CD4-positive, alpha-beta T cell (primary cell): Measurements from ENCODE around the gene CDK5R1. TPM values are rescaled to one million over a fixed set of nuclear protein-coding genes. Genes with fewer than 3 reads are reported as not detected.

Experiments
- ATAC-seq: fragments of 200-7000 bp; cut with Tn5 transposase; one replicate; pipeline ENCODE4 v1.10.0; 2022; ENCODE audit warnings: mild to moderate bottlenecking; ENCODE audit not compliant: poor library complexity
- CTCF ChIA-PET: fragments of 350-600 bp; sonication (Branson Sonifier 250); formaldehyde crosslinking; loops from one replicate; lab custom pipeline; 2021; ENCODE audit warnings: antibody characterized with exemption, inconsistent platforms; lab: Charles Lee
- POLR2A ChIA-PET: fragments of 350-600 bp; sonication (Branson Sonifier 250); formaldehyde crosslinking; loops from one replicate; lab custom pipeline; 2021; ENCODE audit warnings: antibody characterized with exemption, inconsistent platforms; lab: Charles Lee
- DNase-seq, 14 experiments: peaks; one replicate each; pipeline ENCODE4 v3.0.0-alpha.2; 2013 to 2020; ENCODE audit warnings: mixed read lengths in 2 of 14
- H3K27ac ChIP-seq, 2 donors: one replicate each; pipeline versions ENCODE4 v1.5.1 to v1.7.0; 2013; ENCODE audit warnings: low read length in 2 of 2, low read depth in 1 of 2, mild to moderate bottlenecking in 1 of 2
- H3K27me3 ChIP-seq, 2 experiments: 1 replicate in 1 of 2; 2 replicates in 1 of 2; pipeline versions ENCODE4 v1.6.1 to v1.7.0; 2013; ENCODE audit warnings: low read length in 2 of 2, control low read depth in 1 of 2, mild to moderate bottlenecking in 1 of 2, moderate library complexity in 1 of 2; ENCODE audit not compliant: insufficient read depth in 2 of 2, control insufficient read depth in 1 of 2
- H3K36me3 ChIP-seq: one replicate; pipeline ENCODE4 v1.6.1; 2013; ENCODE audit warnings: low read length, control low read depth; ENCODE audit not compliant: insufficient read depth
- H3K4me1 ChIP-seq: one replicate; pipeline ENCODE4 v1.6.1; 2013; ENCODE audit warnings: low read length, control low read depth; ENCODE audit not compliant: insufficient read depth
- H3K4me3 ChIP-seq: one replicate; pipeline ENCODE4 v1.5.1; 2013; ENCODE audit warnings: mild to moderate bottlenecking, low read length, moderate library complexity
- H3K9me3 ChIP-seq, 2 experiments: 1 replicate in 1 of 2; 2 replicates in 1 of 2; pipeline versions ENCODE4 v1.6.1 to v1.7.0; 2013; ENCODE audit warnings: low read length in 2 of 2, mild to moderate bottlenecking in 2 of 2, control low read depth in 1 of 2, moderate library complexity in 1 of 2; ENCODE audit not compliant: control insufficient read depth in 1 of 2, insufficient read depth in 1 of 2
- H3K27ac Mint-ChIP-seq: one replicate; pipeline ENCODE4 v1.8.0; 2020; ENCODE audit warnings: mixed read lengths
- H3K27me3 Mint-ChIP-seq: one replicate; pipeline ENCODE4 v1.8.0; 2021; ENCODE audit warnings: mixed read lengths
- H3K36me3 Mint-ChIP-seq: one replicate; pipeline ENCODE4 v1.8.0; 2021; ENCODE audit warnings: low read depth, mixed read lengths
- H3K4me1 Mint-ChIP-seq: one replicate; pipeline ENCODE4 v1.8.0; 2021; ENCODE audit warnings: low read depth, mixed read lengths
- H3K4me3 Mint-ChIP-seq: one replicate; pipeline ENCODE4 v1.8.0; 2020; ENCODE audit warnings: mild to moderate bottlenecking, mixed read lengths
- H3K9me3 Mint-ChIP-seq: one replicate; pipeline ENCODE4 v1.8.0; 2020; ENCODE audit warnings: mixed read lengths
- intact Hi-C, 2 experiments: fragments of 100-400 bp; cut with DNase I in 1 of 2; cut with micrococcal nuclease in 1 of 2; formaldehyde crosslinking; loops; one replicate each; pipeline versions ENCODE4 v1.15.1 to v1.9.0; 2023 to 2025; cut with DNase I, micrococcal nuclease
- polyA plus RNA-seq, 2 donors: library from polyadenylated mRNA; unstranded; fragments of 120-200 nt; gene quantifications; one replicate each; pipeline ENCODE4 v1.2.1, GENCODE V29; 2013
- total RNA-seq, 174 experiments: library from RNA in 2 of 174; stranded (reverse) in 2 of 174; gene quantifications; one replicate each; pipeline ENCODE4 v1.2.3 and lab custom pipeline; 2021 to 2026
- TF ChIP-seq, protein P1 (sequence below): fragments of 200-600 bp; IDR thresholded peaks from one replicate; pipeline ENCODE4 v1.8.0; 2022; ENCODE audit warnings: antibody characterized with exemption, mild to moderate bottlenecking

CDK5R1 gene
- 10 to 100 TPM; 21.7 to 22.5 TPM for total RNA-seq
- 12.6 TPM for polyA plus RNA-seq (2013, experiment 1 of 2)
- polyA plus RNA-seq (2013, experiment 2 of 2) = 4.7 TPM
- total RNA-seq (lab: John Stamatoyannopoulos, UW) = 7.0 to 201 (median 41.7) reads per million in 172 experiments

DNA sequence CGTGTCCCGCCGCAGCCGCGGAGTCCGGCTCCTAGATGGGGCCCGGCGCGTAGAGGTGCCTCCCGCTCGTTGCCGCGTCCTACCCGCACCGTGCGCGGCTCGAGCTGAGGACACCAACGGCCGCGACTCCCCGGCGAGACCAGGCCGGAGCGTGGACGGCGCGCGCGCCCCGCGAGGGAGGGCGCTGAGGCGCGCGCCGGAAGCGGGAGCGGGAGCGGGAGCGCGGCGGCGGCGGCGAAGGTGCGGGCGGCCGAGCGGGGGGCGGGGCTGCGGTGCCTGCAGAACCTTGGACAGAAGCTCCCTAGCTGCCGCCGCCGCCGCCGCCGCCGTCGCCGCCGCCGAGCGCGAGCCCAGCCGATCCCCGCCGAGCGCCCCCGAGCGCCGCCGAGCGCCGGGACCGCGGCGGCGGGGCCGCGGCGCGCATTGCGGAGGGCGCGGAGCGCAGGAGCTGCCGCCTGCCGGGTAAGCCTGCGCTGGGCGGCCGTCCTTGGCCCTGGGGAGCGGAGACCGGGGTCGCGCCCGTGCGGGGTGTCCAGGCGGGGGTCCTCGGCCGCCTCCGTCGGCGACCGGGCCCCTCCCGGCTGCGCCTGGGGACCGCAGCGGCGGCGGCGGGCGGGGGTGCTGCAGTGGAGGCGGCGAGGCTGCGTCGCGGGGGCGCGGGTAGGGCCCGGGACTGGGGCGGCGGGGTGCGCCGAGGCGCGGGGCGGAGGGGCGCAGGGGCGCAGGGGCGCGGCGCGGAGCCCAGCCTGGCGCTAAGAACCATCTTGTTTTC is at the start of gene CDK5R1:
Gene CDK5R1 (plus strand): TSS at position 293 of the 772 bp plus-strand sequence. CDS start 628 bp downstream, outside the sequence.
- no peaks in the 10 kb centered on the region for H3K9me3 Mint-ChIP-seq
- peak within 1 kb of the TSS; percentile 95 for H3K27ac Mint-ChIP-seq
- peak; percentile 55 to 93 (median 74) for DNase-seq
- no peaks in the 10 kb centered on the region for H3K27me3 Mint-ChIP-seq
- H3K4me3 Mint-ChIP-seq = peak within 1 kb of the TSS; percentile 90
- POLR2A ChIA-PET = interaction anchor here (0.7 to 8.1 kb wide), 20 partner anchors 9 to 390 kb away, joined by 3 to 152 read pairs (median 4); partner anchors contain the start of genes C17orf75, MYO1D and PSMD11
- intact Hi-C loops = loop anchor here (10.0 kb wide), 1 partner anchor 388 kb away; the partner anchor contains the start of gene MYO1D (in 2 of the 2)
- CTCF ChIA-PET = interaction anchor here (0.8 to 3.3 kb wide), 8 partner anchors 25 to 172 kb away, joined by 3 to 21 read pairs (median 6); partner anchors contain the start of gene PSMD11
- peaks cover 61% of the 10 kb centered on the region for H3K4me1 Mint-ChIP-seq
- H3K36me3 Mint-ChIP-seq = peaks cover 40% of the 10 kb centered on the region
- Histone ChIP-seq H3K36me3 (peaks cover 25% of the 10 kb centered on the region), H3K9me3 (no peaks in the 10 kb centered on the region), H3K4me1 (peaks cover 49% of the 10 kb centered on the region), H3K27me3 (no peaks in the 10 kb centered on the region), H3K4me3 (peak within 1 kb of the TSS; percentile 75), H3K27ac (peak within 1 kb of the TSS; percentile 21 to 35)
- ATAC-seq = peak; percentile 73
- TF ChIP-seq, protein P1, sequence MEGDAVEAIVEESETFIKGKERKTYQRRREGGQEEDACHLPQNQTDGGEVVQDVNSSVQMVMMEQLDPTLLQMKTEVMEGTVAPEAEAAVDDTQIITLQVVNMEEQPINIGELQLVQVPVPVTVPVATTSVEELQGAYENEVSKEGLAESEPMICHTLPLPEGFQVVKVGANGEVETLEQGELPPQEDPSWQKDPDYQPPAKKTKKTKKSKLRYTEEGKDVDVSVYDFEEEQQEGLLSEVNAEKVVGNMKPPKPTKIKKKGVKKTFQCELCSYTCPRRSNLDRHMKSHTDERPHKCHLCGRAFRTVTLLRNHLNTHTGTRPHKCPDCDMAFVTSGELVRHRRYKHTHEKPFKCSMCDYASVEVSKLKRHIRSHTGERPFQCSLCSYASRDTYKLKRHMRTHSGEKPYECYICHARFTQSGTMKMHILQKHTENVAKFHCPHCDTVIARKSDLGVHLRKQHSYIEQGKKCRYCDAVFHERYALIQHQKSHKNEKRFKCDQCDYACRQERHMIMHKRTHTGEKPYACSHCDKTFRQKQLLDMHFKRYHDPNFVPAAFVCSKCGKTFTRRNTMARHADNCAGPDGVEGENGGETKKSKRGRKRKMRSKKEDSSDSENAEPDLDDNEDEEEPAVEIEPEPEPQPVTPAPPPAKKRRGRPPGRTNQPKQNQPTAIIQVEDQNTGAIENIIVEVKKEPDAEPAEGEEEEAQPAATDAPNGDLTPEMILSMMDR = no peak

GRCh38 chr17:32440722-32441121 is 46.1 kb upstream of the CDK5R1 start:
- Histone ChIP-seq H3K27me3 (no peaks in the 10 kb centered on the region), H3K4me1 (peaks cover 17% of the 10 kb centered on the region), H3K9me3 (no peaks in the 10 kb centered on the region), H3K27ac (no peak overlapping the region), H3K36me3 (no peaks in the 10 kb centered on the region), H3K4me3 (no peak overlapping the region)
- DNase-seq (no peak), ATAC-seq (no peak)
- H3K9me3 Mint-ChIP-seq = no peaks in the 10 kb centered on the region
- ChIA-PET POLR2A (no interaction called here), CTCF (no interaction called here)
- intact Hi-C loops = loop anchor here (5.0 to 10.0 kb wide), 2 partner anchors 88 to 506 kb away; partner anchors contain the start of genes SUZ12 (in 1 of the 2) and ZNF207 (in 1 of the 2)
- H3K4me1 Mint-ChIP-seq = peaks cover 20% of the 10 kb centered on the region
- TF ChIP-seq, protein P1 = no peak
- H3K36me3 Mint-ChIP-seq = peaks cover 15% of the 10 kb centered on the region
- no peak overlapping the region for H3K27ac Mint-ChIP-seq
- H3K27me3 Mint-ChIP-seq = no peaks in the 10 kb centered on the region
- H3K4me3 Mint-ChIP-seq = peak overlapping the region; percentile 42

DNA sequence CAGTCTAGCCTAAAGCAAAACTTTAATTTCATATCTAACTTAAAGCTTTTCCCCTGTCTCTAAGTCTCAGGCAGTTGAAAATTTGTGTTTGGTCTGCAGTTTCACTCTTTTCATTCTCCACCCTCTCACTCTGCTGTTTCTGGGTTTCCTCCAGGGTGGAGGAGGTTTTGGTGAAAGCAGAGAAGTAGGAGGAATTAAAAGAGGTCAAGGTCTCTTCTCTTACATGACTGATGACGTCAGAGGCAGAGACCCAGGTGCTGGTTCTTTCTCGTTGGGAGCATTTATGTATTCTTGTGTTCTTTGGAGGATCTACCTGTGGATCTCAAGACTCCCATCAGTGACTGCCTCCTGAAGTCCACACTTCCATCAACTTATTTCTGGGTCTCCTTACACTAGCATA is 44.9 kb upstream of the CDK5R1 start:
- H3K27me3 ChIP-seq = no peaks in the 10 kb centered on the region
- no peak overlapping the region for H3K4me3 ChIP-seq
- no peaks in the 10 kb centered on the region for H3K9me3 Mint-ChIP-seq
- TF ChIP-seq, protein P1 = no peak
- H3K36me3 ChIP-seq = no peaks in the 10 kb centered on the region
- H3K9me3 ChIP-seq = no peaks in the 10 kb centered on the region
- intact Hi-C loops = loop anchor here (5.0 to 10.0 kb wide), 2 partner anchors 90 to 507 kb away; partner anchors contain the start of genes SUZ12 (in 1 of the 2) and ZNF207 (in 1 of the 2)
- H3K27me3 Mint-ChIP-seq = no peaks in the 10 kb centered on the region
- H3K27ac Mint-ChIP-seq = no peak overlapping the region
- ChIA-PET POLR2A (no interaction called here), CTCF (no interaction called here)
- H3K4me3 Mint-ChIP-seq = no peak overlapping the region
- H3K4me1 ChIP-seq = peaks cover 17% of the 10 kb centered on the region
- no peak for DNase-seq
- peaks cover 31% of the 10 kb centered on the region for H3K4me1 Mint-ChIP-seq
- peaks cover 23% of the 10 kb centered on the region for H3K36me3 Mint-ChIP-seq
- H3K27ac ChIP-seq = no peak overlapping the region
- ATAC-seq = no peak
